HG03342 (cell line): ENCODE measurements around the gene SLC25A29.
A peak's percentile ranks its signal among the peaks of the same experiment; 100 is the strongest.

Experiments
- ATAC-seq: cut with Tn5 transposase; IDR thresholded peaks from one replicate; pipeline ENCODE4 v1.9.1; 2021; ENCODE audit warnings: mild to moderate bottlenecking, moderate library complexity; ENCODE audit not compliant: unreplicated experiment

Gene SLC25A29

DNA sequence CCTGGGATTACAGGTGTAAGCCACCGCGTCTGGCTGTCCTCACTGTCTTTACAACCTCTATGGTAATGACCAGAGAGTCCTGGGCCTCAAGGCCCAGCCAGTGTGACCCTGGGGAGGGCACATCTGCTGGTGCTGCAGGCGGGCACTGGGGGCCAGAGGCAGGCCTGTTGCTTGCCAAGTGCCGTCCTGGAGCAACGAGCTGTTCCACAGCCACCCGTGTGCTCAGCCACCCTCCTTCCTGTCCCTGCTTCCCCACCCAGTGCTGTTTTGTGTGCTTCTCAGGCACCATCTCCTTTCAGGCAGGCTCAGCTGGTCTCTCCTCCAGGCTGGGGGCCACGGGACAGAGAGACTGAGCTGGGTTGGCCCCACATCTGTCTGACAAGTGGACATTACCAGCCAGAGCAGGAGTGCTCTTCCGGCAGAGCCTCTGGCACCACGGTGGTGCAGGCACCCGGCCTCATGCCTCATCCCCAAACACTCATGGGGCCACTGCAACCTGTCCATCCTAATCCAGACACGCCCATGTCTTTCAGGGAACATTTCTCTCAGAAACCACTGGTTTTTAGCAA, 25.9 kb upstream of the SLC25A29 start:
- no peak for ATAC-seq

DNA sequence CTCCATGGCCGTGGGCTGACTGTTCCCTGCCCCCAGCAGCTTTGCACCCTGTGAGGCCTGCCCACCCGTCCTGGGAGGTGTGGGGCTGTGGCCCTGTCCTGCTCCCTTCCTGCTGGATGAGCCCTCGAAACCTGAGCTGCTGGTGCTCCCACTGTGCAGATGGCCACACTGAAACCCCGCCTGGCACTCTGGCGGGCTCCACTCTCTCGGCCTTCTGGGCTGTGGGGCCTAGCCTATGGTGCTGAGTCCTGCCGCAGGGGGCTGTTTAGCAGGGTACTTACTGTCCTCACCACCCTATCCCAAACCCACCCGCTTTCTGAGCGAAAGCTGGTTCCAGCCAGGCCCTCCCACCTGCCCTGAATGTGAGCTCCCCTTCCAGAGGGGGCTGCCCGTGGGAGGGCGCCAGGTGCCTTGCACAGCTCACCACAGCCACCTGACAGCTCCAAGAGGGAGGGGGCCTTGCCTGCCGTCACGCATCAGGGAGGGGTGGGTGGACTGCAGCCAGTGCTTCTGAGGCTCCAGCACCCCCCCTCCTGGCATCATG, 24.2 kb upstream of the SLC25A29 start:
- no peak for ATAC-seq

DNA sequence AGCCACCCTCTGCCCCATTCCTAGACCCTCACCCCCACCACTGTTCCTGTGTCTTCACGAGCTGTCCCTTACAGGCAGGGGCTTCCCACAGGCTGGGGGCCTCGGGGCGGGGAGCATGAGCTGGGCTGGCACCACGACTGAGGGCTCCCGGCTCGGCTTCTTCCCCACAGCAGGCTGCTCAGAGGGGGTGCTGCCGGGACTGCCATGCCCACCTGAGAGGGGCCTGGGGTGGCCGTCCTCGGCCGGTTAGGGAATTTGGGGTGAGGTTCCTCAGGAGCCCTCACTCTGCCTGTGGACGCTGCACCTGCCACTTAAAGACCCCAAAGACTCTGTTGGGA, 23.7 kb upstream of the SLC25A29 start:
- ATAC-seq = no peak

DNA sequence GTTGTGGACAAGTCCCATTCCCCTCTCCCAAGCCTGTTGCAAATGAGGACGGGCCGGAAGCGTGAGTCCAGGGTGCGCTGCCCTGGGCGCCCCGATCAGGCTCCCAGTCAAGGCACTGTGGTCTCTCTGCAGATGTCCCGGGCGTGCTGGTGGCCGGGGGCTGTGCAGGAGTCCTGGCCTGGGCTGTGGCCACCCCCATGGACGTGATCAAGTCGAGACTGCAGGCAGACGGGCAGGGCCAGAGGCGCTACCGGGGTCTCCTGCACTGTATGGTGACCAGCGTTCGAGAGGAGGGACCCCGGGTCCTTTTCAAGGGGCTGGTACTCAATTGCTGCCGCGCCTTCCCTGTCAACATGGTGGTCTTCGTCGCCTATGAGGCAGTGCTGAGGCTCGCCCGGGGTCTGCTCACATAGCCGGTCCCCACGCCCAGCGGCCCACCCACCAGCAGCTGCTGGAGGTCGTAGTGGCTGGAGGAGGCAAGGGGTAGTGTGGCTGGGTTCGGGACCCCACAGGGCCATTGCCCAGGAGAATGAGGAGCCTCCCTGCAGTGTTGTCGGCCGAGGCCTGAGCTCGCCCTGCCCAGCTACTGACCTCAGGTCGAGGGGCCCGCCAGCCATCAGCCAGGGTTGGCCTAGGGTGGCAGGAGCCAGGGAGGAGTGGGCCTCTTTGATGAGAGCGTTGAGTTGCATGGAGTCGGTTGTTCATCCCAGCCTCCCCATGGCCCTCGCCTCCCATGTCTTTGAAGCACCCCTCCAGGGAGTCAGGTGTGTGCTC, 23.2 kb upstream of the SLC25A29 start:
- no peak for ATAC-seq

DNA sequence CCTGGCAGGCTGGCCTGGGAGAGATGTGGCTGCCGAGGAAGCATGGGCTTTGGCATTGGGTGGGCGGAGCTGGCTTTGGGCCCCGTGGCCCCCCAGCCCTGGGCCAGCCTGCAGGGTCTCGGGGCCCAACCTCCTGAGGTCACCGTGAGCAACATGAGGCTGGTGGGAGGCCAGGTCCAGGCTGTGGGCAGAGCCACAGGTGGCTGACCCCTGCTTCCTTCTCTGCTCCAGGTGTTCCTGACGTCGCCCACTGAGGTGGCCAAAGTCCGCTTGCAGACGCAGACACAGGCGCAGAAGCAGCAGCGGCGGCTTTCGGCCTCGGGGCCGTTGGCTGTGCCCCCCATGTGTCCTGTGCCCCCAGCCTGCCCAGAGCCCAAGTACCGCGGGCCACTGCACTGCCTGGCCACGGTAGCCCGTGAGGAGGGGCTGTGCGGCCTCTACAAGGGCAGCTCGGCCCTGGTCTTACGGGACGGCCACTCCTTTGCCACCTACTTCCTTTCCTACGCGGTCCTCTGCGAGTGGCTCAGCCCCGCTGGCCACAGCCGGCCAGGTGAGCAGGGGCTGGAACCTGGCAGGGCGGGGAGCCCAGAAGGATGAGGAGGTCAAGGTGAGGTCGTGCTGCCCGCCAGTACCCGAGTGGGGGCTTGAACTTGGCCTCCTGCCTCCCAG, 22.4 kb upstream of the SLC25A29 start:
- ATAC-seq = no peak

DNA sequence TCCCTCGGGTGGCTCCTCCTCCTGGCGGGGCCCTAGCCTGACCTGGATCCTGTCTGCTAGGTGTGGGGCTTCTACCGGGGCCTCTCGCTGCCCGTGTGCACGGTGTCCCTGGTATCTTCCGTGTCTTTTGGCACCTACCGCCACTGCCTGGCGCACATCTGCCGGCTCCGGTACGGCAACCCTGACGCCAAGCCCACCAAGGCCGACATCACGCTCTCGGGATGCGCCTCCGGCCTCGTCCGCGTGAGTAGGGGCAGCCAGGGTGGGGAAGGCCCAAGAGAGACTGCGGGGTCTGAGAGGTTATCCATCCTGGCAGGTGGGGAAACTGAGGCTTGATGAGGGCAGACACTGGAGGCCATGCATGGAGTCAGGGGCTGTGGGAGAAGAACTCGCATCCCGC, 20.9 kb upstream of the SLC25A29 start:
- no peak for ATAC-seq

DNA sequence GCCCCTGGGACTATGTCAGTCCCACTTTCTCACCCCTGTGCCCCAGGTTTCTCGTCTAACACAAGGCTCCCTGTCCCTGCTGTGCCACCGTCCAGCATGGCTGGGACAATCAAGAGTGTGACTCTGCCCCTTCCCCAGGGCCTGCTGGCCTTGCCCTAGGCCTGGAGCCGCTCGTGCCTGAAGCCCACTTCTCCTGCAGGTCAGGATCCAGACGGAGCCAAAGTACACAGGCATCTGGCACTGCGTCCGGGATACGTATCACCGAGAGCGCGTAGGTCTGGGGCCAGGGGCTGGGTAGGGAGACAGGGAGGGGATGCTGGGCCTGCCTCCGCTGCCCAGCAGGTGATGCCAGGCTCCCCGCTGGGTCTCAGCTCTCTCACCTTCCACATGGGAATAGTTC, 19.7 kb upstream of the SLC25A29 start:
- ATAC-seq = no peak

DNA sequence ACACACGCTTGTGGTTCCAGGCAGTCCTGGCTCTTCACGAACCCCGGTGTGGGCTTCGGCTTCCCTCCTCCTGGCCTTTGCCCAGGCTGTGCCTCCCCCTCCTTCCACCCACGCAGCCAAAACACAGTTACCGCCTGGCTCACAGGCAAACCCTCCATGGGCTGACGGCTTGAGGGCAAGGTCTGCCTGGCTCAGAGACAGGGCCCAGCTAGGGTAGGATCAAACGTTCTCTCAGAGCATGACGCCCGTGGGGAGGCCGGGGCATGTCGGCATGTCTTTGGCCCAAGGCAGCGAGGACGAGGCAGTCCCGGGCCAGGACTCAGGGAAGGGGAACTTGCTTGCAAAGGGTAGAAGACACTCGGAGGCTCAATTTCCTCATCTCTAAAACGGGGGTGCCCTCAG, 19.0 kb upstream of the SLC25A29 start:
- ATAC-seq = no peak

DNA sequence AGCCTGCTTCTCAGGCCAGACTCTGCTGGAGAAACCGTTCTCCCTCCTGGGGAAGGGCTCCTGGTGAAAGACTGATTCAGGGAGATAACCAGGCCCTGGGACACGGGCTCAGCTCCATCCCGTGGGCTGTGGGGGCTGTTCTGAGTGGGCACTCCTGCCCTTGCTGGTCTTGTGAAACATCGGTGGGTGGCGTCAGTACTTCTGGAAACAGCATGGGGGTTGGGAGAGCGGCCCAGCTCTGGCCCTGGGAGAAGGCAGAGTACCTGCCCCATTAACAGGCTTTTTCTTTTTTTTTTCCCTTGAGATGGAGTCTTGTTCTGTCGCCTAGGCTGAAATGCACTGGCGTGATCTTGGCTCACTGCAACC, 17.7 kb upstream of the SLC25A29 start:
- ATAC-seq = no peak

DNA sequence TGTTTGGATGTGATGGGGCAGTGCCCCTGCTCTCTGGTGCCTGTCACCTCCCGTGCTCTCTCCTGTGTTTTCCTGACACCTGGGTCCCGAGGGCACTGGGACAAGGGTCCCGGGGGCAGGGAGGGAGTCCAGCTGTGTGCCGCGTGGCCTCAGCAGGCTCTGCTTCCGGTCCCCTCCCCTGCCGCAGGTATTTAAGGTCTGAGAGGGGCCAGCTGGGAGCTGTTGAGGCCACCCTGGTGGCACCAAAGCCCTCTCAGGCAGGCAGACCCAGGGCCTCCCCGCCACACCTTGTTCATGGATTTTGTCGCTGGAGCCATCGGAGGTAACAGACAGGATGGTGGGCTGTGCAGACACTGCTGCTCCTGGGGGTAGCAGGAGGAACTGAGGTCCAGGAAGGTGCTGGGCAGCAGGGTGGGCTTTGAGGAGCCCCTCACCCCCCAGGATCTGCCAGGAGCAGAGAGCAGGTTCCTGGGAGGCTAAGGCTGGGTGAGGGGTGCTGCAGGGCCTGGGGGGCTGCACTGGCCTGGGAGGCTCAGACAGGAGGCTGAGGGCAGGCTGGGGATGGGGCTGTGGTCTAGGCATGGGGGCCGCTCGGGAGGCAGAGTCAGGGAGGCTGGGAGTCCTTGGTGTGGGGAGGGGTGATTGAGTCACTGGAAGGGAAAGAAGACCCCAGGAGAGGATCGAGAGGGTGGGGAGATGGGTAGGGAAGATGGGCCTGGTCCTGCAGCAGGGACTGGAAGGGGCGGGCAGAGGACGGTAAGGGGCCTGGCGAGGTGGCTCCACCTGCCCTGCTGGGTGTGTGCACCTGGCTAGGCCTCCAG, 17.1 kb upstream of the SLC25A29 start, which contains the start of gene SLC25A47:
Gene SLC25A47 (plus strand): TSS at position 219 of the 821 bp plus-strand sequence. CDS start 76 bp downstream, at position 295.
- no peak for ATAC-seq

DNA sequence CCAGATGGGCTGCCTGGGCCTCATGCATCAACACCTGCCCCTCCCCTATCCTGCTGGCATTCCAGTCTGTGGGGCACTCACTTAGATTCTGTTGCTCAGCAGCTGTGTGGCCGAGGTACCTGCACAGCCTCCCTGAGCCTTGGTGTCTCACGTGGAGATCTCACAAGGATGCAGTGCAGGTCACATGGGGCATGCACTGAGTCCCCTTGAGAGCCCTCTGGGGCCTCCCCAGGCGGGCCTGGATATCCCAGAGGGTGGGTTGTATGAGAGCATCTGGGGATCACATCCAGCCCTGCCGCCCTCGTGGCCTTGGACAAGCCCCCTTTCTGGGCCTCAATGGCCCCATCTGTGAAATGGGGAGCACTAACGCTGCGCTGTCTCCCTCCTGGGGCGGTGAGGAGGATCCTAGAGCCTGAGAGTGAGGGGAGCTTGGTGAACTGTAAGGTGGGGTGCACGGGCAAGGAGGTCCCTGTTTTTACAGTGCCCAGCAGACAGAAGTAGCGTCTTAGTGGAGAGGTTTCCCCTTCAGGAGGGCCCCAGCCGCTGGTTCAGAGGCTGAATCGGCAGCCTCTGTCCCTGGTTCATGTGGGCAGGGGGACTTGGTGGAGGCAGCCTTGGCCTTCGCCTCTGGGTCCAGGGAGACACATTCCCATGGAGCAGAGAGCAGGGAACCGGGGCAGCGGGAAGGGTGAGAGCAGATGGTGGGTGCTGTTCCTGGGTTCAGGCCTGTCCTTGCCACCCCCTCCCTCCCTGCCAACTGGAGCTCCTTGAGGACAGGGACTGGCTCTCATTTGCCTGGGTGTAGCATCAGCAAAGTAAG, 16.1 kb upstream of the SLC25A29 start:
- ATAC-seq = no peak

DNA sequence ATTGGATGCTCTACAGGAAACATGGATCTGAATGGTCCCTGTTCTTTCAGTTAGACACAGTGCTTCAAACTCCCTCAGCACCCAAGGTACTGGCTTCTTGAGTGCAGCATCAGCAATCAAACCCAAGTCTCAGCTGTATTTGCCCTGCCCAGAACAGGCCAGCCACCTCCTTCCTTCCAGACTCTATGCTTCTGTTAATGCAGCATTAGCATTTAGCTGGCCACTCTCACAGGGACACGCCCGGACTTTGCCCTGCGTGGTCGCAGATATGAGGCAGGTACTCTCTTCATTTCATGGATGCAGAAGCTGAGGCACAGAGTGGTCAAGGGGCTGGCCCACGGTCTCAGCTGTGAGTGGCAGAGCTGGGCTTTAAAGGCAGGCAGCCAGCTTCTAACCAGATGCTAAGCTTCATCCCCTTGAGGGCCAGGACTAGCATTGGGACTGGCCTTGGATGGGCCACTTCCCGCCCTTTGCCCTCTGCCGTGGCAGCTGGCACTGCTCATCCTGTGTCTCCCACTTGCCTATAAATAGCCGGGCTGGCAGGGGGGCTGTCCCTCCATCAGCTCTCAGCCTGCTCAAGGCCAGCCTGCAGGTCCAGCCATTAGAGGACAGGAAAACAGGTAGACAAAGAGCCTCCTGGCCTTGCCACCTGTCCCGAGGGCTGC, 15.4 kb upstream of the SLC25A29 start:
- no peak for ATAC-seq

DNA sequence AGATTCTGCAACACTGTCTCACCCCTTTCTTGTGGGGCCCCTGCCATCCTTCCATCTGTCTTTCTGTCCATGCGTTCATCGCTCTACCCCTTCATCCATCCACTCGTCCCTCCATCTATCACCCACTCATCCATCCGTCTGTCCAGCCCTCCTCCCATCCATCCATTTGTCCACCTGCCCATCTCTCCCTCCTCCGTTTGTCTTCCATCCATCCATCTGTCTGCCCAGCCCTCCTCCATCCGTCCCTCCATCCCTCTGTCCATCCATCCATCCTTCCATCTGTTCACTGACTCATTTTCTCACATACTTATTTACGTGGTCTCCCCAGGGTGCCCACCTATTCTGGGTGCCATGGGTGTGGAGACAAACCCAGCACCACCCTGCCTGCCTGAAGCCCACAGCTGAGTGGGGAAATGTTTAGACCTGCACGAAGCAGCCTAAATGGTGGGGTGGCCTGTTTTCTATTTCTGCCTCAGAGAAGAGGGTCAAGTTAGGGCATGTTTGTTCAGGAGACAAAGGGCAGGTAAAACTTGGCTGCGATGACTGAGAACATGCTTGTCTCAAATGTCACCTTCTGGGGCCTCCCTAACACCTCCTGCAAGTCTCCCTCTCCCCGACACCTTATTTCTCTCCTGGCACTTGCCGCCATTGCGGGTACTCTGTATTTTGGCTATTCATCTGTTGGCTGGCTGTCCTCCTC, 14.1 kb upstream of the SLC25A29 start:
- ATAC-seq = no peak

DNA sequence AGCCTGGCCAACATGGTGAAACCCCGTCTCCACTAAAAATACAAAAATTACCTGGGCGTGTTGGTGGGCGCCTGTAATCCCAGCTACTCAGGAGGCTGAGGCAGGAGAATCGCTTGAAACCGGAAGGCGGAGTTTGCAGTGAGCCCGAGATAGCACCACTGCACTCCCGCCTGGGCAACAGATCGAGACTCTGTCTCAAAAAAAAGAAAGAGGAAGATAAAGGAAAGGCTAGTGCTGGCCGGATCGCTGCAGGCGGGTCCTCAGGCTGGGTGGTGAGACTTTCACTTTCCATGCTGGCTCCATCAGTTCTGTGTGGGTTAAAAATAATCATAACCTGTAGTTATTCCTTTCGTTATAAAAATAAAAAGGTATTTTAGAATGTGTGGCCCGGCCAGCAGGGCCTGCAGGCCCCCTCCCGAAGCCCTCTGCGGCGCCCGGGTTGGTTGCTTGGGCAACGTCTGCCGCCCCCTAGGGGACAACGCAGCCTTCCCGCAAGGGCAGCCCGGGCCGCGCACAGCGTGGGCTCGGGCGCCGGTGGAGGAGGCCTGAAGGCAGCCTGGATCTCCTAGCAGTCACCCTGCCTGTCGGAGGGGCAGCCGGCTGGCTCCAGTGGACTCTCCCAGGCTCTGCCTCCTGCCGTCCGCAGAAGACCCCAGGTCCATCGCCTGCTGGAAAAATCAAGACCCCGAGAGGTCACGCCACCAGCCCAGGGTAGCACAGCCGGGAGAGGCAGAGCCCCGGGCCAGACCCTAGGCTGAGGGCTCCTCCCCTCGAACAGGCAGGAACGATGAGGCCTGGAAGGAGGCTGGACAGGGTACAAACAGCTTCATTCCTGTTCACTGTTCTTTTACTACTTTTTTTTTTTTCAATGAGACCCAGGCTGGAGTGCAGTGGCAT, 11.9 kb upstream of the SLC25A29 start:
- ATAC-seq = peak; percentile 86

DNA sequence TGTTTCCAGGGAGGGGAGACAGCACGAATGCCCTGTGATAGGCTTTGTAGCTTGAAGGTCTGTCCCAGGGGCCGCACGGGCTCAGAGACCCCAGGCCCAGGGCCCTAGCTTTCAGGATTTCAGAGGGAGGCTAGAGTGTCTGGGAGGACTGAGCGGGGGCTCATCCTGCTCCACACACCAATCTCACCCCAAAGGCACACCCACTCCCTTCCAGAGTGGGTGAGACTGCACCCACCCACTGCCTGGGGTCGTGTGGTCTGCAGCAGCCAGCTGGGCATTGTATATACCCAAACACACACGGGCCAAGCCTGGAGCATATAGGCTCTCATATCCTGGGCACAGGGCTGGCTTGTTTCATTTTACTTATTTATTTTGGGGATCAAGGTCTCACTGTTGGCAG, 11.1 kb upstream of the SLC25A29 start:
- ATAC-seq = no peak

DNA sequence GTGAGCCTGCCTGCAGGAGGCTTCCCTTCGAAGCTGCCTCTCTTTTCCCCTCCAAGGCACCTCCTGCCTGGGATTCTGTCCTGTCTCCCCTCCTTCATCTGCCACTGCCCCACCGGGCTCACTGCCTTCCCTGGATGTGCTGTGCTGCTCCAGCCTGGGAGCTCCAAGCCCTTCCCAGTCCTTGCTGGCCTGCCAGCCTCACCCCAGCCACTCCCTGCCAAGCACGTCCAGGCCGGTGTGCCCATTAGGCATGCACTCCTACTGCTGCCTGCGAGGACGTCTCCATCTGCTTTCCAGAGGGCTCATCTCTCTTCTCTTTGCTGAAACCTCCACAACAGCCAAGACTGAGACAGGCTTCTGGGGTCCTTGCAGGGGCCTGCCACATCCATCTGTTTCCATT, 8.5 kb upstream of the SLC25A29 start:
- no peak for ATAC-seq

DNA sequence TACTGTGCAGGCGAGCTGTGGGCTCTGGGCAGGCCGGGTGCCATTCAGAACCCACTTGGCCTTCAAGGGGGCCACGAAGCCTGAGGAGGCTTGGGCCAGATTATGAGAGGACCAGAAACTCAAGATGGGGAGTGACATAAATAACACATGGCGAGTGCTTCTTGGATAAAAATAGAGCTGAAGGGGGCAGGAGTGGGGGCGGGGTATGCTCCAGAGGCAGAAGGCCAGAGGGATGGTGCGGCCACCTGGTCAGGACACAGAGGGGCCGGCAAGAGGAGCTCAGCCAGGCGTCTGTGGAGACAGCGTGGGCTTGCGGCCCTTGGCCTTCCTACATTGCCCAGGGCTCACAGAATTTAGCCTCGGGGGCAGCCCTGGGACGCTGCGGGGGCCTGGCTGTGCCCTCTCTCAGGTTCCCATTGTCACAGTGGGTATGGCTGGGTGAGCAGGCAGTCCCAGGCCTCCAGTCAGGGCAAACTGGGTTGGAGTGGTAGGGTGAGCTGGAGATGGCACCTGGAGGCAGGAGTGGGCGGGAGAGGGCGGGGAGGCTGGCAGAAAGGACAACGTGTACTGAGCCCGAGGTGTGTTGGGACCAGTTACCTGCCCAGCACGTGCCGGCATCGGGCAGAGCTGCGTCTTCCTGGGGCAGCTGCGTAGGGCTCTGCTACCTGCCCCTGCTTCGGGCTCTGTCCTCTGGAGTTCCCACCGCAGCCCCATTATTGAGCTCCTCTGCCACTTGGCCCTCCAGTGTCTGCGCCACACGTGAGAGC, 7.4 kb upstream of the SLC25A29 start:
- ATAC-seq = no peak
